PC-3 (cell line): ENCODE measurements around the gene PRDM2.

ENCODE experiments used
- EZH2 ChIP-seq: fragments of 300-600 bp; sonication (generic); IDR thresholded peaks from one replicate; pipeline ENCODE4 v1.6.1; 2017; ENCODE audit warnings: antibody characterized with exemption, mild to moderate bottlenecking, low read length; ENCODE audit not compliant: unreplicated experiment
- EZH2phosphoT487 ChIP-seq: fragments of 300-600 bp; sonication (generic); IDR thresholded peaks from 2 replicates; pipeline ENCODE4 v1.6.1; 2018; ENCODE audit warnings: mild to moderate bottlenecking, antibody characterized with exemption, low read length, borderline replicate concordance

DNA sequence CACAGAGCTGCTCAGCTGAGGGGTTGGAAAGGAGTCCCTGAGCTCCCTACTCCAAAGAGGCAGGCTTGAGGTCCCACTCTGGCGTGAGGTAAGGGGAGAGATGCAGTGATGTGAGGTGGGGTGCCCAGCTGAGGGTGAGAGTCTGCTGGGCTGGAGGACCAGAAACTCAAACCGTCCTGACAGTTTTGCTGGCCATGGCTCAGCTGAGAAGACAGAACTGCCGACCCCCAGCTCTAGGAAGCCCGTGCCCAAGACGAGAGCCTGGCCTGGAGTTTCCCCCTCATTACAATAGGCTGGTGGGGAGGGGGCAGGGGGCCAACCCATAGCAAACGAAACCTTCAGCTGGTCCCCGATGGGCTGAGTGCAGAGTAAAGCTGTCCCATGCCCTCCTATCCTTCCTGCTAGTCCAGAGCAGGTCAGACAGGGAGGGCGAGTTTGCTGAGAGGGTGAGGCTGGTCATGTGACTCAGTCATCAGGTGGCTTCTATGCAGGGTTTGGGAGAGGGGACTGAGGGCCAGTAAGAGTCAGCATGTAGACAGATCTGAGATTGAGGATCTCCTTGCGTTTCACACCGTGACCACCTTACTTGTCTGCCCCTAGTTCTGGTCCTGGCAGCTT is 129.3 kb downstream of the PRDM2 start:
- TF ChIP-seq EZH2 (no peak), EZH2phosphoT487 (no peak)
